Mammary epithelial cell (primary cell): ENCODE measurements around the gene EPHA5.

ENCODE experiments used
- CTCF ChIP-seq, 2 donors: IDR thresholded peaks in 1 of 2; conservative IDR thresholded peaks in 1 of 2; 2 replicates each; pipeline ENCODE4 v1.5.1; 2011 to 2012; ENCODE audit warnings: inconsistent platforms in 2 of 2, low read length in 2 of 2, mild to moderate bottlenecking in 2 of 2, control low read depth in 1 of 2, low read depth in 1 of 2; ENCODE audit not compliant: insufficient read depth in 1 of 2; ENCODE audit errors: extremely low read depth in 1 of 2
- EZH2 ChIP-seq: IDR thresholded peaks from 2 replicates; pipeline ENCODE4 v1.6.1; 2012; ENCODE audit warnings: low read length, inconsistent platforms, borderline replicate concordance

- no peak for TF ChIP-seq CTCF (conservative IDR thresholded peaks at IDR 0.05 in 1 of 2, IDR thresholded peaks at IDR 0.05 in 1 of 2; ENCODE audit: extremely low read depth in 1 of 2, insufficient read depth in 1 of 2, low read depth in 1 of 2, low read length in 2 of 2)
- TF ChIP-seq EZH2 = no peak
These were observed 148.6 kb downstream of the EPHA5 start for GRCh38 chr4:65521666-65522065.
